Islet of Langerhans (tissue), 1 donor: ENCODE data around the gene HIPK2.
A peak's percentile ranks its signal among the peaks of the same experiment; 100 is the strongest.

ENCODE experiments used
- FAIRE-seq: peaks from one replicate; lab custom pipeline; 2011; peaks lifted over from hg19 to GRCh38; lab: Jason Lieb, UNC

Gene HIPK2

GRCh38 chr7:139782932-139783331 is 5.1 kb upstream of the HIPK2 start:
- no peak for FAIRE-seq

DNA sequence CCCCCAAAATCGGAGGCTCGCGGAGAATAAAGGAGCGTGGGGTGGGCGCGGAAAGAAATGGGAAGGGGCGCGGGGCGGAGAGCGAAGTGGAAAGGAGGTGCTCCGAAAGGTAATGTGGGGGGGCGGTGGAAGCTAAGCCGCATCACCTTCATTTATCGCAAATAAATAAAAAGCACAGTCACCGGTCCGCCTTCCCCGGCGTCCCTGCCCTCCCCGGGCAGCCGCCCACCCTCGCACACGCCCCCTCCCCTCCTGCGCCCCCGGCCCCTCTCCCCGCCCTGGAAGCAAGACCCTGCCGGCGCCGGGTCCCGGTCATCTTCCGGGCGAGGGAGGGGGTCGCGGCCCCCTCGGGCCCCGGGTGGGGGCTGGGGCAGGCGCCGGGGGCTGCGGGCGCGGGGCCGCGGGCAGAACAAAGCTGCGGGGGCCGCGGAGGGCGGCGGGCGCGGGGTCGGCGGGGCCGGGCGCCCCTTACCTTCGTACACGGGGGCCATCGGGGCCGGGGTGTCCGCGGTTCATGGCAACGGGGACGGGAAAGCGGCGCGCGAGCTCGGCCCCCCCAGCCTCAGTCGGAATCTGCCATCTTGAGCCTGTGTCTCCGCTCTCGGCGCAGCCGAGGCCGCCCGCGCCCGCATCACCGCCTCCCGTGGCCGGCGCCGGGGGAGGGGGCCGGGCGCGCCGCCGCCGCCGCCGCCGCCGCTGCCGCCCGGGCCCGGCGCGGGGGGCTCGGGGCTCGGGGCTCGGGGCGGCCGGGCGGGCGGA is 486 bp downstream of the HIPK2 start:
- FAIRE-seq = no peak

GRCh38 chr7:139776486-139777132 is 1.2 kb downstream of the HIPK2 start:
- peak; percentile 13 for FAIRE-seq

- FAIRE-seq = peak; percentile 77
These were observed 1.9 kb downstream of the HIPK2 start for GRCh38 chr7:139775829-139776266.

DNA sequence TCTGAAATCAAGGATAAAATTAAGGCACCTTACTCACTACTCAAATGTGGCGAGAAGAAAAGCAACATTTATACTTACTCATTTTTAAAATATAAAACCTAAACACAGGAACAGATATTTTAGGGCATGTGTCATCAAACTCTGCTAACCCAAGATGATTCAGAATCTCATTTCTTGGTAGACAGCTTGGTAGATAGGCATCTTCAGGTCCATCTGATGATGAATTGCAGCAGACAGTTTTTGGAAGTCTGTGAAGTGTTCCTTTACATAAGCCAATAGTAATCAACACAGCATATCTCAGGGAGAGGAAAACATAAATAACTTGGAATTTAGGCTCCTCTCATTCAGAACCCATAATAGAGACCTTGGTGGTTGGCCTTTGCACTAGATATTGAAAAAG is 3.4 kb downstream of the HIPK2 start:
- no peak for FAIRE-seq

GRCh38 chr7:139773371-139773770 is 4.4 kb downstream of the HIPK2 start:
- FAIRE-seq = no peak

DNA sequence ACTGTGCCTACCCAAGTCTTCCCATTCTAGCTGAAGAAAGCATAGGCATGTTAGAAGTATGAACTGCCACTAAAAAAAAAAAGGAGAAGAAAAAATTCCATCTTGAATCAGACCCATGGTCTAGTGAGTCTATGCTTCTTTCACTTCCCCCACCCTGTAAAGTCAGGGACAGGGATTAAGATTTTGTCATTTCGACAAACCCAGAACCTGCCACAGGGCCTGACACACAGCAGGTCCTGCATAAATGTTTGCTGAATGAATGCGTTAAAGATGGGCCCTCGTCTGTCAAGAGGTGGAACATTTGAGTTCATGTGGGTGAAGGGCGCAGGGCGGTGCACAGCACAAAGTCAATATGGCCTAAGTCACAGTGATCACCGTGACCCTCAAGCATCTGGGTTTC is 4.9 kb downstream of the HIPK2 start:
- no peak for FAIRE-seq

GRCh38 chr7:139772115-139772514 is 5.7 kb downstream of the HIPK2 start:
- FAIRE-seq = no peak

GRCh38 chr7:139771001-139771956 is 6.5 kb downstream of the HIPK2 start:
- FAIRE-seq = no peak

DNA sequence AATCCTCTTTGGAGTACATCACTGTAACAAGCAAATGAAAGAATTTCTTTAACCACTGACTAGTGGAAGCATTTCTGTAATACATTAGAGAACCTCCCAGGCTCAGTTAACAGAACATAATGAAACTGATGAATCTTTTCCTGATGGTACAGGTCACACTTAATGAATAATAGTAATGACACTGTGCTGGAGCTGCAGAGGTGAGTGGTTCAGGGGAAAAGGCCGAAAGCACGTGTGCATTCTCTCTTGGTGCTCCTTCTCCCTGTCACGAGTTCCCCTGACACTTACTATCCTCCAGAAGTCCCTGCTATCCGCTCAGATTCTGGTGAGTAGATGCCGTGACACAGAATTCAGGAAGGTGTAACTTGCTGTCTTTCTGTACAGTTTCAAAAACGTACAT is 8.0 kb downstream of the HIPK2 start:
- no peak for FAIRE-seq

GRCh38 chr7:139769066-139769465 is 8.7 kb downstream of the HIPK2 start:
- FAIRE-seq = no peak

DNA sequence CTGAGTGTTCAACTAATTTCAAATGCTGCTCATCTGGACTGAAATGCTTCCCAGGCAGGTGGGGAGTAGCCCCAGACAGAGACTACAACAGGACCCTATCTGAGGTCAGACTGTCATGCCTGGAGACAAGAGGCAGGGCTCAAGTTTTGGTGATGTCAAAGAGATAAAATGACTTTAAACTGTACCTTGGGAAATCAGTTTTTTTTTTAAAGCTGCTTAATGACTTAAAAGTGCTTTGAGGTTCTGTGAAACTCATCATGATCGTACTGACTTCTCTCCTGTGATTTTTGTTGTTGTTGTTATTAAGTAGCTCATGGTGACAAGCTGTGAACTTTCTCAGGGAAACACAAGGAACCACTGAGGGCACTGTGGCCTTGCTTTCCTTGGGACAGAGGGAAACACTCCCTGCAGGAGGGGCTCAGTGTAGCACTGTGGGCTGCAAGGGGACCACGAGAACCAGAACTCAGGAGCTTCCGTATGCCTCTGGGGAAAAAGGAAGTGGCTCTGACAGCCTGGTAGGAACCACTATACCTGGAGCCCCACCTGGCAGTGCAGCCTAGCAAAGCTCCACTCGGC is 9.5 kb downstream of the HIPK2 start:
- FAIRE-seq = no peak

DNA sequence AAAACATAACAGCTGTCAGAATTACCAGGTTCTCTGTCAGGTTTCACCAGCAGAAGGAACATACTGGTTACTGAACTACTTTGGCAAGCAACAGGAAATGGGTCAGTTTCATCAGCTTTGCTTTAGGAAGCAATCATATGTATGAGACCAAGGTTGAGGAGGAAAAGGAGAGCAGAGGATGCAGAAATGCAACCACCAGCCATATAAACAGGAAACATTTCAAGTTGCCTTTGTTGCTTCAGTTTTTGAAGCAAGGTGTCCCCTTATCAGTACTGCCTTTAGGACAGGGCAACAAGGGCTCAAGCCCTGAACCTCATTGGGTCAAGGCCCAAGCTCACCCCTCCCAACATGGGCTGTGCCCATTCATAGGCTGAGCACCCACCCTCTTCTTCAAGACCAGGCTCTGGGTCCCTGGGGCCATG is 10.2 kb downstream of the HIPK2 start:
- FAIRE-seq = no peak

- no peak for FAIRE-seq
These were observed 12.7 kb downstream of the HIPK2 start for GRCh38 chr7:139765143-139765542.

DNA sequence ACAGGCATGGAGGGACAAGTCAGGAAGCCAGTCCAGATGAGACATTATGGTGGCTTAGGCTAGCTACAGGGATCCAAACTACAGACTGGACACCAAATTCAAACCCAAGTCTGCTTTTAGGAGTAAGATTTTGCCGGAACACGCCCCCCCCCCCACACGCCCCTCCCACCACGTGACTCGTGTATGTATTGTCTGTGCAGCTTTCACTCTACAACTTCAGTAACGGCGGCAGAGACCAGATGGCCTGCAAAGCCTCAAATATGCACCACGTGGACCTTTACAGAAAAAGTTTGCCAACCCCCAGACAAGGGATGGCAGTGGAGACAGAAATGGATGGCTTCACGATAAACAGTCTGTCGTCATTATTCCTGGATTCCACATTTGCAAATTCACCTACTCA is 14.5 kb downstream of the HIPK2 start:
- FAIRE-seq = no peak

- FAIRE-seq = no peak
These were observed 14.9 kb downstream of the HIPK2 start for GRCh38 chr7:139762886-139763285.

- FAIRE-seq = no peak
These were observed 19.4 kb downstream of the HIPK2 start for GRCh38 chr7:139758388-139758787.

DNA sequence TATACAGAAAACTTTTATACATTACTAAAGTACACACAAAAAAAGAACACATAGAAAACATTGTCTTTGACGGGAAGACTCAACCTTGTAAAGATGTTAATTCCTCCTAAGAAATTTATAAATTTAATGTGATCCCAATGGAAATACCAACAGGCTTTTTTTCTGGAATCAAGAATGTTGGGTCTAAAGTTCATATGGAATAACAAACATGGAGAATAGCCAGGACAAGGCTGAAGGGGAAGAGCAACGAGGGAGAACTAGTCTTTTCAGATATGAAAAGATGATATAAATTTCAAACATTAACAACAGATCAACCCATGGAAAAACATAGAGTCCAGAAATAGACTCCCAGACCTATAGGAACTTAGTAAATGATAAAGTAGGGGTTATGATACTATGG is 19.8 kb downstream of the HIPK2 start:
- no peak for FAIRE-seq

DNA sequence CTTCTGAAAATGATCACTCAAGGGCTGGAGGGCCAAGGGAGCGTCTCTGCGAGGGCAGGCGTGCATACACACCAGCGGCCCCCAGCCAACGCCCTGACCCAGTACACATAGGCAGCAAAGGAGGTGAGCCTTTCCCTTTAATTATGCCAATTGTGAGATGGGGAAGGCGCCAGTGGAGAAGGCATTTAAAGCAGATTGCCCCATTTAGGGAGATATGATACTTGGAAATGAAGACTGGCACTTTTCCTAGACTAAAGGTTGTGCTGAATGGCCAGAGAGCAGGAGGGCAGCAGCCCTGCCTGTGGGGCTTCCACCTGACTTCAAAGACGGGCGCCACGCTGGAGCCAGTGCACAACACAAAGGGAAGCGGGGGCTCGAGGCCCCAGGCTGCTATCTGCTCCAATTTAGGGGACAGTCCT is 24.1 kb downstream of the HIPK2 start:
- FAIRE-seq = no peak

DNA sequence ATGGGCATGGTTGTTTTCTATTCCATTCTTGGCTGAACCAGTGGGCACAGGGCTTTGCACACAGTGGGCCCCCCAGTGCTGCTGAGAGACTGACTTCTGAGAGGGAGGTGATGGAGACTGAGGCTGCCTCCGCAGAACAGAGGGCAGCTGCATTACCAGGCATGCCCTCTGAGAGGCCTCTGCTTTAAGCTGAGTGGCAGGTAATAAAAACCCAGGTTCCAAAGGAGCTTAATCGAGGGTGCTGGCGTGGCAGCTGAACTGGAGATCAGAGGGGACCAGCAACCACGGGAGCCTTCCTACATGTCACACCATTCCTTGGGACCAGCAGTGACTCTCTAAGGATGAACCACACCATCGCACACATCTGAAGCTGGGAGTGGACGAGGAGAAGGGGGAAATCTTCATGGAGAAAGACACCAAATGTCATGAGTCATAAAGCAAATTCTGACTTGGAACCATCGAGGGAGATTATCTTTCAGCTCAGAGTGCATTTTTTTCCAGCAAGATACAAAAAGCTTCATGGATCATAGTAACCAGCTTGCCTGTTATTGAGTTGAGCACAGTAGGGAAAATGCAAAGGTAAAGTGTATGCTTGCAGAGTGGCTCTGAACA is 24.6 kb downstream of the HIPK2 start:
- no peak for FAIRE-seq

DNA sequence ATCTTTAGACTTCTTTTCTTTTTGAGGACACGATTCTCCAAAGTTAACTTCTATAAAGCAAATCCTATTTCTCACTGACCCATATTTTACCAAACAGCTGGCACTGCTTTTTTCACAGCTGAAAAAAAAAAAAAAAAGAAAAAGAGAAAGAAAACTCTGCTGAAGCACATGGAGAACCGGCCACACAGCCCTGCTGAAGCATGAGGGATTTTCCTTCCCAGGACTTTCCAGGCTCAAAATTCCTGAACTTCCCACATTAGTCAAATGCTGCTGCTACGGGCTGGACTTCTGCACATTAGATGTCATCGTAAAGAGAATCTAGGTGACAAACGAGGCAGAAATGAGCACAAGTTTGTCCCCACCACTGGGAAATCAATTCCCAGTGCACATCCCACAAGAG is 25.2 kb downstream of the HIPK2 start:
- FAIRE-seq = no peak

GRCh38 chr7:139752148-139752547 is 25.6 kb downstream of the HIPK2 start:
- no peak for FAIRE-seq
